ENCODE data around the gene LHFPL2.

LHFPL2 gene

GRCh38 chr5:78613756-78614155 lies 34.8 kb downstream of the LHFPL2 start:
- in situ Hi-C loops (cut with MboI; ENCODE audit: low sequenced_read_pairs, unreplicated experiment): no loop called here
- TF ChIP-seq CTCF (IDR thresholded peaks at IDR 0.05; ENCODE audit: borderline replicate concordance, control extremely low read depth, extremely low read depth, insufficient read depth, missing control alignments): no peak
- no peak for DNase-seq (ENCODE audit: low spot score)

GRCh38 chr5:78613151-78613533 lies 35.4 kb downstream of the LHFPL2 start:
- no peak for TF ChIP-seq CTCF (IDR thresholded peaks at IDR 0.05; ENCODE audit: borderline replicate concordance, control extremely low read depth, extremely low read depth, insufficient read depth, missing control alignments)
- in situ Hi-C loops (cut with MboI; ENCODE audit: low sequenced_read_pairs, unreplicated experiment): no loop called here

GRCh38 chr5:78612227-78613150 lies 36.1 kb downstream of the LHFPL2 start:
- no peak for TF ChIP-seq CTCF (IDR thresholded peaks at IDR 0.05; ENCODE audit: borderline replicate concordance, control extremely low read depth, extremely low read depth, insufficient read depth, missing control alignments)
- no peak for DNase-seq (ENCODE audit: low spot score)
- in situ Hi-C loops (cut with MboI; ENCODE audit: low sequenced_read_pairs, unreplicated experiment): no loop called here

More at GRCh38 chr5:78613151-78613533, 35.4 kb downstream of the LHFPL2 start:
- no peak for DNase-seq (ENCODE audit: low spot score)

- TF ChIP-seq CTCF (IDR thresholded peaks at IDR 0.05; ENCODE audit: borderline replicate concordance, control extremely low read depth, extremely low read depth, insufficient read depth, missing control alignments): no peak
- DNase-seq (ENCODE audit: low spot score): no peak
- in situ Hi-C loops (cut with MboI; ENCODE audit: low sequenced_read_pairs, unreplicated experiment): no loop called here
Observed at GRCh38 chr5:78611126-78611605, 37.4 kb downstream of the LHFPL2 start.

GRCh38 chr5:78610636-78611035 lies 37.9 kb downstream of the LHFPL2 start:
- no peak for TF ChIP-seq CTCF (IDR thresholded peaks at IDR 0.05; ENCODE audit: borderline replicate concordance, control extremely low read depth, extremely low read depth, insufficient read depth, missing control alignments)
- DNase-seq (ENCODE audit: low spot score): no peak
- in situ Hi-C loops (cut with MboI; ENCODE audit: low sequenced_read_pairs, unreplicated experiment): no loop called here

GRCh38 chr5:78610163-78610583 lies 38.4 kb downstream of the LHFPL2 start:
- in situ Hi-C loops (cut with MboI; ENCODE audit: low sequenced_read_pairs, unreplicated experiment): no loop called here
- DNase-seq (ENCODE audit: low spot score): no peak
- no peak for TF ChIP-seq CTCF (IDR thresholded peaks at IDR 0.05; ENCODE audit: borderline replicate concordance, control extremely low read depth, extremely low read depth, insufficient read depth, missing control alignments)
